ENCODE measurements around the gene CYP39A1.

The CYP39A1 gene

GRCh38 chr6:46563924-46564323 lies 88.7 kb downstream of the CYP39A1 start:
- Histone ChIP-seq H3K4me2 (ENCODE audit: insufficient read depth, low read length, poor library complexity, severe bottlenecking) (no peak overlapping the region), H2BK120ac (ENCODE audit: low read depth, low read length) (no peak overlapping the region), H3K4me1 (ENCODE audit: control insufficient read depth in 2 of 2, insufficient read depth in 1 of 2, low read depth in 1 of 2, low read length in 2 of 2) (no peaks in the 10 kb centered on the region), H2AK5ac (ENCODE audit: low read depth, low read length) (no peak overlapping the region), H2BK15ac (ENCODE audit: low read length) (no peak overlapping the region), H2BK12ac (ENCODE audit: low read length) (no peak overlapping the region), H3K4ac (ENCODE audit: low read length) (no peak overlapping the region), H3K27ac (replicated peaks; ENCODE audit: low read length) (no peak overlapping the region), H2AFZ (ENCODE audit: low read length) (no peak overlapping the region), H3K4me3 (ENCODE audit: low read length in 2 of 2) (no peak overlapping the region), H3K79me1 (ENCODE audit: low read depth, low read length) (no peaks in the 10 kb centered on the region), H2BK5ac (ENCODE audit: low read length) (no peak overlapping the region), H4K8ac (ENCODE audit: low read depth, low read length) (no peak overlapping the region), H3K14ac (ENCODE audit: low read length) (no peak overlapping the region), H3K36me3 (replicated peaks in 1 of 2; ENCODE audit: control insufficient read depth in 2 of 2, insufficient read depth in 2 of 2, low read length in 2 of 2) (no peaks in the 10 kb centered on the region), H3K9me3 (replicated peaks in 1 of 2; ENCODE audit: control insufficient read depth in 2 of 2, insufficient read depth in 1 of 2, low read depth in 1 of 2, low read length in 2 of 2) (no peaks in the 10 kb centered on the region), H4K91ac (ENCODE audit: low read depth, low read length, poor library complexity) (no peak overlapping the region), H3K27me3 (ENCODE audit: control insufficient read depth in 3 of 3, insufficient read depth in 3 of 3, low read depth in 1 of 3, low read length in 3 of 3) (no peaks in the 10 kb centered on the region), H3K9ac (ENCODE audit: low read depth, low read length, poor library complexity) (no peak overlapping the region), H3K23ac (ENCODE audit: low read depth, low read length, poor library complexity) (no peak overlapping the region), H3K18ac (ENCODE audit: low read length) (no peak overlapping the region)
- no CpG with 5 or more reads among the region's 1 CpG for WGBS, 2 donors (ENCODE audit: extremely low coverage in 2 of 2, insufficient read length in 2 of 2, insufficient replicate concordance in 1 of 2)
- DNase-seq (ENCODE audit: low spot score): no peak

- Histone ChIP-seq H2BK120ac (ENCODE audit: low read depth, low read length) (no peak overlapping the region), H3K27ac (replicated peaks; ENCODE audit: low read length) (no peak overlapping the region), H3K36me3 (replicated peaks in 1 of 2; ENCODE audit: control insufficient read depth in 2 of 2, insufficient read depth in 2 of 2, low read length in 2 of 2) (no peaks in the 10 kb centered on the region), H2AFZ (ENCODE audit: low read length) (no peak overlapping the region), H2BK15ac (ENCODE audit: low read length) (no peak overlapping the region), H3K9ac (ENCODE audit: low read depth, low read length, poor library complexity) (no peak overlapping the region), H3K4me3 (ENCODE audit: low read length in 2 of 2) (no peak overlapping the region), H3K9me3 (replicated peaks in 1 of 2; ENCODE audit: control insufficient read depth in 2 of 2, insufficient read depth in 1 of 2, low read depth in 1 of 2, low read length in 2 of 2) (no peaks in the 10 kb centered on the region), H3K18ac (ENCODE audit: low read length) (no peak overlapping the region), H3K4me1 (ENCODE audit: control insufficient read depth in 2 of 2, insufficient read depth in 1 of 2, low read depth in 1 of 2, low read length in 2 of 2) (no peaks in the 10 kb centered on the region), H2AK5ac (ENCODE audit: low read depth, low read length) (no peak overlapping the region), H3K79me1 (ENCODE audit: low read depth, low read length) (no peaks in the 10 kb centered on the region), H2BK5ac (ENCODE audit: low read length) (no peak overlapping the region), H3K14ac (ENCODE audit: low read length) (no peak overlapping the region), H4K8ac (ENCODE audit: low read depth, low read length) (no peak overlapping the region), H4K91ac (ENCODE audit: low read depth, low read length, poor library complexity) (no peak overlapping the region), H2BK12ac (ENCODE audit: low read length) (no peak overlapping the region), H3K23ac (ENCODE audit: low read depth, low read length, poor library complexity) (no peak overlapping the region), H3K27me3 (ENCODE audit: control insufficient read depth in 3 of 3, insufficient read depth in 3 of 3, low read depth in 1 of 3, low read length in 3 of 3) (no peaks in the 10 kb centered on the region), H3K4ac (ENCODE audit: low read length) (no peak overlapping the region), H3K4me2 (ENCODE audit: insufficient read depth, low read length, poor library complexity, severe bottlenecking) (no peak overlapping the region)
- DNase-seq (ENCODE audit: low spot score): no peak
- WGBS, 2 donors (ENCODE audit: extremely low coverage in 2 of 2, insufficient read length in 2 of 2, insufficient replicate concordance in 1 of 2): no CpG with 5 or more reads among the region's 4 CpGs
These were observed 96.6 kb downstream of the CYP39A1 start for GRCh38 chr6:46556053-46556452.

GRCh38 chr6:46555129-46555528 lies 97.5 kb downstream of the CYP39A1 start:
- Histone ChIP-seq H3K18ac (ENCODE audit: low read length) (no peak overlapping the region), H3K14ac (ENCODE audit: low read length) (no peak overlapping the region), H3K9me3 (replicated peaks in 1 of 2; ENCODE audit: control insufficient read depth in 2 of 2, insufficient read depth in 1 of 2, low read depth in 1 of 2, low read length in 2 of 2) (no peaks in the 10 kb centered on the region), H2BK15ac (ENCODE audit: low read length) (no peak overlapping the region), H2BK120ac (ENCODE audit: low read depth, low read length) (no peak overlapping the region), H2BK12ac (ENCODE audit: low read length) (no peak overlapping the region), H3K27ac (replicated peaks; ENCODE audit: low read length) (no peak overlapping the region), H3K4ac (ENCODE audit: low read length) (no peak overlapping the region), H2AFZ (ENCODE audit: low read length) (no peak overlapping the region), H3K4me3 (ENCODE audit: low read length in 2 of 2) (no peak overlapping the region), H3K4me1 (ENCODE audit: control insufficient read depth in 2 of 2, insufficient read depth in 1 of 2, low read depth in 1 of 2, low read length in 2 of 2) (no peaks in the 10 kb centered on the region), H2AK5ac (ENCODE audit: low read depth, low read length) (no peak overlapping the region), H2BK5ac (ENCODE audit: low read length) (no peak overlapping the region), H3K9ac (ENCODE audit: low read depth, low read length, poor library complexity) (no peak overlapping the region), H4K8ac (ENCODE audit: low read depth, low read length) (no peak overlapping the region), H3K4me2 (ENCODE audit: insufficient read depth, low read length, poor library complexity, severe bottlenecking) (no peak overlapping the region), H3K23ac (ENCODE audit: low read depth, low read length, poor library complexity) (no peak overlapping the region), H4K91ac (ENCODE audit: low read depth, low read length, poor library complexity) (no peak overlapping the region), H3K36me3 (replicated peaks in 1 of 2; ENCODE audit: control insufficient read depth in 2 of 2, insufficient read depth in 2 of 2, low read length in 2 of 2) (no peaks in the 10 kb centered on the region), H3K79me1 (ENCODE audit: low read depth, low read length) (no peaks in the 10 kb centered on the region), H3K27me3 (ENCODE audit: control insufficient read depth in 3 of 3, insufficient read depth in 3 of 3, low read depth in 1 of 3, low read length in 3 of 3) (no peaks in the 10 kb centered on the region)
- WGBS, 2 donors (ENCODE audit: extremely low coverage in 2 of 2, insufficient read length in 2 of 2, insufficient replicate concordance in 1 of 2): no CpG with 5 or more reads among the region's 1 CpG
- no peak for DNase-seq (ENCODE audit: low spot score)

GRCh38 chr6:46549155-46549554 lies 103.5 kb downstream of the CYP39A1 start:
- H2BK120ac ChIP-seq (ENCODE audit: low read depth, low read length): no peak overlapping the region
- H3K14ac ChIP-seq (ENCODE audit: low read length): no peak overlapping the region
- no peaks in the 10 kb centered on the region for H3K4me1 ChIP-seq (ENCODE audit: control insufficient read depth in 2 of 2, insufficient read depth in 1 of 2, low read depth in 1 of 2, low read length in 2 of 2)
- H2AFZ ChIP-seq (ENCODE audit: low read length): no peak overlapping the region
- H2BK5ac ChIP-seq (ENCODE audit: low read length): no peak overlapping the region
- H3K9ac ChIP-seq (ENCODE audit: low read depth, low read length, poor library complexity): no peak overlapping the region
- DNase-seq (ENCODE audit: low spot score): no peak
- H3K18ac ChIP-seq (ENCODE audit: low read length): no peak overlapping the region
- H3K4me3 ChIP-seq (ENCODE audit: low read length in 2 of 2): no peak overlapping the region
- no peak overlapping the region for H2BK15ac ChIP-seq (ENCODE audit: low read length)
- no peaks in the 10 kb centered on the region for H3K9me3 ChIP-seq (replicated peaks in 1 of 2; ENCODE audit: control insufficient read depth in 2 of 2, insufficient read depth in 1 of 2, low read depth in 1 of 2, low read length in 2 of 2)
- H4K8ac ChIP-seq (ENCODE audit: low read depth, low read length): no peak overlapping the region
- no peak overlapping the region for H3K23ac ChIP-seq (ENCODE audit: low read depth, low read length, poor library complexity)
- H3K27me3 ChIP-seq (ENCODE audit: control insufficient read depth in 3 of 3, insufficient read depth in 3 of 3, low read depth in 1 of 3, low read length in 3 of 3): no peaks in the 10 kb centered on the region
- no peak overlapping the region for H4K91ac ChIP-seq (ENCODE audit: low read depth, low read length, poor library complexity)
- H3K79me1 ChIP-seq (ENCODE audit: low read depth, low read length): no peaks in the 10 kb centered on the region
- no peak overlapping the region for H3K27ac ChIP-seq (replicated peaks; ENCODE audit: low read length)
- H2AK5ac ChIP-seq (ENCODE audit: low read depth, low read length): no peak overlapping the region
- no peak overlapping the region for H3K4me2 ChIP-seq (ENCODE audit: insufficient read depth, low read length, poor library complexity, severe bottlenecking)
- H2BK12ac ChIP-seq (ENCODE audit: low read length): no peak overlapping the region
- H3K4ac ChIP-seq (ENCODE audit: low read length): no peak overlapping the region
- H3K36me3 ChIP-seq (replicated peaks in 1 of 2; ENCODE audit: control insufficient read depth in 2 of 2, insufficient read depth in 2 of 2, low read length in 2 of 2): no peaks in the 10 kb centered on the region

Measured in neuronal stem cell (in vitro differentiated cells).